T-helper 1 cell treated with Interleukin-12 subunit alpha and Interleukin-12 subunit beta and Interleukin-4 antibody, amounts not matched to agents 30 μg/mL and 1 μg/mL, for 36 hours (primary cell): ENCODE results near the gene PIP4K2C.
A peak's percentile ranks its signal among the peaks of the same experiment; 100 is the strongest.
"Not testable (repeated sequence)": the region's sequence is repeated elsewhere in the genome, so short reads cannot be mapped to it uniquely, and the experiment has no call there.

Source experiments
- H3K27ac Mint-ChIP-seq: one replicate; pipeline ENCODE4 v1.8.0; 2021; ENCODE audit warnings: mild to moderate bottlenecking, mixed read lengths
- H3K27me3 Mint-ChIP-seq: one replicate; pipeline ENCODE4 v1.8.0; 2021; ENCODE audit warnings: low read depth, mixed read lengths
- H3K36me3 Mint-ChIP-seq: one replicate; pipeline ENCODE4 v1.8.0; 2021; ENCODE audit warnings: low read depth, mixed read lengths
- H3K4me1 Mint-ChIP-seq: one replicate; pipeline ENCODE4 v1.8.0; 2021; ENCODE audit warnings: low read depth, mixed read lengths
- H3K4me3 Mint-ChIP-seq: one replicate; pipeline ENCODE4 v1.8.0; 2021; ENCODE audit warnings: mild to moderate bottlenecking, moderate library complexity, mixed read lengths
- H3K9me3 Mint-ChIP-seq: one replicate; pipeline ENCODE4 v1.8.0; 2021; ENCODE audit warnings: mixed read lengths

The PIP4K2C gene

DNA sequence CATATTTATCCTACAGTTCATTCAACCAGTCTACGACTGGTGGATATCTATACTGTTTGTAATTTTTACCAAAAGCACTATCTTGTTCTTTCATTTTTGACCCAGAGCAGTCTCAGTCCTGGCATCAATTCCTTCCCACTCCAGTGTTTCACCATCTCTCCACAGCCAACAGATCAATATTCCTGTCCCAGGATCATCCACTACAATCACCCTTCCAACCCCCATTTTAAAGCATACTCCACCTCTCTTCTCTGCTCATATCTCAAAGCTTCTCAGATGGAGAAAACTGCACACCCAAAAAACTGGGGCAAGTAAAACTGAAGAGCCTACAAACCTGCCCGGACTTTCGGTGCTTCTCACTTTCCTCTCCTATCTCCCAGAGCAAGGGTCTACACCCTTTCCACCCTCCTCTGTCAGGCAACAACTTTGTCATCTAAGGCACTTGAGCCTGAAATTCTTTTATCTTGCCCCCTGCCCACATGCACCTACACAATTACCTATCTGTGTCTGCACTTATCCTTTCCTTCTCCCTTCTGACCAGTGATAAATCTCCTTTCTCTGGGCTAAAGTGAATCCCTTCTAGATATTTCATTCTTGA, 4.1 kb upstream of the PIP4K2C start:
- Mint-ChIP-seq H3K27ac (no peak overlapping the region), H3K4me1 (peaks cover 15% of the 10 kb centered on the region), H3K9me3 (no peaks in the 10 kb centered on the region), H3K27me3 (peaks cover 5% of the 10 kb centered on the region), H3K4me3 (no peak overlapping the region), H3K36me3 (no peaks in the 10 kb centered on the region)

DNA sequence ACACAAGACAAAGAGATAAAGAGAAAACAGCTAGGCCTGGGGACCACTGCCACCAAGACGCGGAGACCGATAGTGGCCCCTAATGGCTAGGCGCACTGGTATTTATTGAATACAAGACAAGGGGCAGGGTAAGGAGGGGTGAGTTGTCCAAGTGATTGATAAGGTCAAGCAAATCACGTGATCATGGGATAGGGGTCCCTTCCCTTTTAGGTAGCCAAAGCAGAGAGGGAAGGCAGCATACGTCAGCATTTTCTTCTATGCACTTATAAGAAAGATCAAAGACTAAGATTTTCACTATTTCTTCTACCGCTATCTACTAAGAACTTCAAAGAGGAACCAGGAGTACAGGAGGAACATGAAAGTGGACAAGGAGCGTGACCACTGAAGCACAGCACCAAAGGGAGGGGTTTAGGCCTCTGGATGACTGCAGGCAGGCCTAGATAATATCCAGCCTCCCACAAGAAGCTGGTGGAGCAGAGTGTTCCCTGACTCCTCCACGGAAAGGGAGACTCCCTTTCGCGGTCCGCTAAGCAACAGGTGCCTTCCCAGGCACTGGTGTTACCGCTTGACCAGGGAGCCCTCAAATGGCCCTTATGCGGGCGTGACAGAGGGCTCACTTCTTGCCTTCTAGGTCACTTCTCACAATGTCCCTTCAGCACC, 1.9 kb upstream of the PIP4K2C start:
- H3K36me3 Mint-ChIP-seq, H3K27ac Mint-ChIP-seq, H3K27me3 Mint-ChIP-seq, H3K4me3 Mint-ChIP-seq, H3K9me3 Mint-ChIP-seq: not testable (repeated sequence)
- peaks cover 22% of the 10 kb centered on the region for H3K4me1 Mint-ChIP-seq

DNA sequence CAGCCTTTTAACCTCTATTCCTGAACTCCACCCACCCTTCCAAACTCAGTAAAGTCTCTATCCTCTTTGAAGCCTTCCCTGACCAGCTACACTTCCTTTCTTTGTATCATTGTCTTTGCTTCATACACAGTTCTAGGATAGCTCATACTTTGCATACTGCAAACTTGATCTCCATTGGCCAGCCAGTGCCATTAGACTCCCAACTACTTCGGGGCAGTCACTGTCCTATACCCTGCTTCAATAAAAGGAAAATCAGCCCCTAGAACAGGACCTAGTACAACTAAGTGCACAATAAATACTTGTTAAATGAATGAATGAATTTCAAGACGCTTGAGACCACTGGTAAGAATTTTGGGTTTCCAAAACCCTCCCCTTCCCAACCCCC, 521 bp upstream of the PIP4K2C start:
- H3K4me1 Mint-ChIP-seq, result peaks cover 22% of the 10 kb centered on the region
- H3K27me3 Mint-ChIP-seq, result no peaks in the 10 kb centered on the region
- H3K4me3 Mint-ChIP-seq, result peak overlapping the region; percentile 85
- H3K36me3 Mint-ChIP-seq, result no peaks in the 10 kb centered on the region
- H3K9me3 Mint-ChIP-seq, result no peaks in the 10 kb centered on the region
- peak overlapping the region; percentile 69 for H3K27ac Mint-ChIP-seq

DNA sequence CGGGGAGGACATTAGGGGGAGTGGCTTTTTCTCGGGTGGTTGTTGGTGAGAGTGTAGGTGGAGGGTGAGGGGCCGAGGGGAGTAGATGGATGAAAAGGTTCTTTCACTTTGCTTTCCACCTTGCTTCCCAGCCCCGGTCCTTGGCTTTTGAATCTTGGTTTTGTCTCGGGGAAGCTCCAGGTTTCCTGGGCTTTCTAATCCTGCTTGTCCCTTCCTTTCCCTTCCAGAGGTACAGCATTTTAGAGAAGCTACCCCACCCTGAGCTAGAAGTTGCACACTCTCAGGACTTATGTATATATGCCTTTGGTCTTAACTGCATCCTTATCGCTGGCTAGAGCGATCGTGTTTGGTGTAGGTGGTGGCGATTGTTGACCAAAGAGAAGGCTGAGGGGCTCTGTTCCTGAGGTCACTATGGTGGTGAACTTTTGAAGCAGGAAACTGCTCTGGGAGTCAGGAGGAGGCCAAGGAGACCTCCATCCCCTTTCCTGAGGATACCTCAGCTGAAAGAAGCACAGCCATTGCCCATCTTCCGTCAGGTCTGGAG, 862 bp downstream of the PIP4K2C start:
- Mint-ChIP-seq H3K4me1 (peaks cover 22% of the 10 kb centered on the region), H3K27me3 (no peaks in the 10 kb centered on the region), H3K27ac (peak overlapping the region; percentile 70), H3K4me3 (peak overlapping the region; percentile 85), H3K36me3 (peaks cover 8% of the 10 kb centered on the region), H3K9me3 (no peaks in the 10 kb centered on the region)

DNA sequence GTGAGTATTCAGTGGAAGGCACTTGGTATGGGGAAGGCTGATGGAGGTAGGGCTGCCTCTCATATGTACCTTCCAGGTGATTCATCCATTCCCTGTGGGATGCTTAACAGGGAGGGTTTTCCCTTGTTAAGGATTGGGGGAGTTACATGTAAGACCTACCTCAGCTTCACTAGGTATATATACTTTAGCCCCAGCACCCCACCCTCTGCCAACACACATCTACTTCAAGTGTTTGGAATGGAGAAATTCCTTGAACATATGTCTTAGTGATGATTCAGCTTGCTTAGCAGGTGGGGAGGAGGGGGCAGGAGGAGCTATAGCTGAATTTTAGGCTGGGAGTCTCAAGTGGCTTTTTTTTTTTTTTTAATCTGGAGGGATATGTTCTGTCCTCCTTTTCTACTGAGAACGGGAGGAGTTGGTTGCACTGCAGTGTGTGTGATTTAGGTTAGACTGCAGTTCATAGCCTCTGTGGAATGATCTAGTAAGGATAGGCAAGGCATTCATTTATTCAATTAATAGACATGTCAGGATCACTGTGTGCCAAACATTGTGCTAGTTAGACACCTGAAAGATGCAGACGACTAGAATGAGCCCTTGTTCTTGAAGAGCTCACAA, 1.7 kb downstream of the PIP4K2C start:
- H3K27ac Mint-ChIP-seq, result no peak overlapping the region
- H3K36me3 Mint-ChIP-seq, result peaks cover 14% of the 10 kb centered on the region
- H3K4me3 Mint-ChIP-seq, result peak overlapping the region; percentile 85
- no peaks in the 10 kb centered on the region for H3K27me3 Mint-ChIP-seq
- H3K9me3 Mint-ChIP-seq, result no peaks in the 10 kb centered on the region
- peaks cover 22% of the 10 kb centered on the region for H3K4me1 Mint-ChIP-seq

DNA sequence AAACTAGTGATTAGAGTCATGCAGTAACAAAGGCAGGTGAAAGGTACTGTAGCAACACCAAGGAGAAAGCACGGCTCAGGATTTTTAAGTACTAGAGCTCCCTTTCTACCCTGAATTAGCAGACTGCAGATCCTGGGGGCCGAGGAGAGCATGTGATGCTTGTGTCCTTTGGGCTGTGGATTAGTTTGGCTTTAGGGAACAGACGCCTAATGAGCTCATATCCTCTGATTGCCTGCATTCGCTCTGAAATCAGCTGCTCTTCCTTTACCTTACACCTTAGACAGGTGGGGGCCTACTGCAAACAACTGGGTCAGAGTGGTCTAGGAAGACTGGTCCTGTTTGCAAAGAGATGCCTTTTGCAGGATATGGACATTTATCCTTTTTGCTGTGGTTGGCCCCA, 2.2 kb downstream of the PIP4K2C start:
- H3K27me3 Mint-ChIP-seq, result no peaks in the 10 kb centered on the region
- H3K27ac Mint-ChIP-seq, result no peak overlapping the region
- no peak overlapping the region for H3K4me3 Mint-ChIP-seq
- H3K4me1 Mint-ChIP-seq, result peaks cover 22% of the 10 kb centered on the region
- no peaks in the 10 kb centered on the region for H3K9me3 Mint-ChIP-seq
- peaks cover 16% of the 10 kb centered on the region for H3K36me3 Mint-ChIP-seq

DNA sequence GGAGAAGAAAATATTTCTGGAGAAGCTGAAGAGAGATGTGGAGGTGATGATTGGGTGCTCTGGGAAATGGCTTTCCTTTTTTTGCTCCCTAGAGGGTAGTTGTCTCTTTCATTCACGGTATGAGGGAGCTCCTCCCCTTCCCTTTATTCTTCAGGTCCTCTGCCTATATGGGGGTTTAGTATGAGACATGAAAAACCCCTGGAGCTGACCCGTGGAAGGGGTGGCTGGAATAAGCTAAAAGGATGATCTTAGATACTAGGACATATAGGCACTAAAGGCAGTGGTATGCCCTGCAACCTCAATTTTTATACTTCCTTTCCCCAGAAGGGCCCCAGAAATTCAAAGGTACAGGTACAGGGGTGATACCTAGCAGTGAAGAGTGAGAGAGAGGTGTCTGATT, 9.4 kb downstream of the PIP4K2C start:
- H3K27me3 Mint-ChIP-seq, result no peaks in the 10 kb centered on the region
- no peaks in the 10 kb centered on the region for H3K9me3 Mint-ChIP-seq
- H3K4me1 Mint-ChIP-seq, result peaks cover 9% of the 10 kb centered on the region
- no peak overlapping the region for H3K27ac Mint-ChIP-seq
- H3K36me3 Mint-ChIP-seq, result peaks cover 52% of the 10 kb centered on the region
- no peak overlapping the region for H3K4me3 Mint-ChIP-seq

DNA sequence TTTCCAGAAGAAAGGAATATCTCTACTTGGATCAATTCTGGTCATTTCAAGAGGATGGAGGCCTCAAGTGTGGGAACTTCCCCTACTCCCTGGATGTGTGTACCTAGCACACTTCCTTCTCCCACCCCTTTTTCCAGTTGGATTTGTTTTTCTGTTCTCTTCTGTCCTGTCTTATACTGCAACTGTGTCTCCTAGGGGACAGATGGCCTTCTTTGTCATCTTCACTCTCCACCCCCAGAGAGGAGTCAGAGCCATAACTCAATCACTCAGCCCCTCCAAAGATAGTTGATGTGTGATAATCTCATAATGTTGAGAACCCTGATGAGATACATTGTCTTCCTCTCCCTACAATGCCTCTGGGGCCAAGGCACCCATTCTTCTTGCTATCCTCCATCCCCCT, 11.6 kb downstream of the PIP4K2C start:
- Mint-ChIP-seq H3K36me3 (peaks cover 42% of the 10 kb centered on the region), H3K4me3 (no peak overlapping the region), H3K27ac (no peak overlapping the region), H3K27me3 (peaks cover 4% of the 10 kb centered on the region), H3K4me1 (peaks cover 14% of the 10 kb centered on the region), H3K9me3 (no peaks in the 10 kb centered on the region)

DNA sequence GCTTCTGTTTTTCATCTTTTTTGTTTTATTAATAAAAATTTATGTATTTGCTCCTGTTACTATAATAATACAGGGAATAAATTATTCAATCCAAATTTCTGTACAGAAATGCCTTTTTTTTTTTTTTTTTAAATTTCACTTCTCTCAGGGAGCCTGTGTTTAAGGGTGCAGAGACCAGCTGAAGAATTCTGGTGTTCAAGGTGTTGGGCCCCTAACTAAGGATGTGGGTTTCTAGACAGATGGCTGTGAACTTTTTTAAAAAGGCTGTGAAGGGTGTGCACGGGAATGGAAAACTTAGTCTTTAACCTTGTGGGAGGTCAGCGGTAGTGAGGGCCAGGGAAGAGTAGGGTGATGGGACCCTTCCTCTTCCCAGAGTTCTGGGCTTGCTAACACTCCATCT, 12.3 kb downstream of the PIP4K2C start:
- Mint-ChIP-seq H3K4me1 (peaks cover 14% of the 10 kb centered on the region), H3K27me3 (peaks cover 4% of the 10 kb centered on the region), H3K36me3 (peaks cover 40% of the 10 kb centered on the region), H3K9me3 (no peaks in the 10 kb centered on the region), H3K4me3 (peak overlapping the region; percentile 84), H3K27ac (no peak overlapping the region)

DNA sequence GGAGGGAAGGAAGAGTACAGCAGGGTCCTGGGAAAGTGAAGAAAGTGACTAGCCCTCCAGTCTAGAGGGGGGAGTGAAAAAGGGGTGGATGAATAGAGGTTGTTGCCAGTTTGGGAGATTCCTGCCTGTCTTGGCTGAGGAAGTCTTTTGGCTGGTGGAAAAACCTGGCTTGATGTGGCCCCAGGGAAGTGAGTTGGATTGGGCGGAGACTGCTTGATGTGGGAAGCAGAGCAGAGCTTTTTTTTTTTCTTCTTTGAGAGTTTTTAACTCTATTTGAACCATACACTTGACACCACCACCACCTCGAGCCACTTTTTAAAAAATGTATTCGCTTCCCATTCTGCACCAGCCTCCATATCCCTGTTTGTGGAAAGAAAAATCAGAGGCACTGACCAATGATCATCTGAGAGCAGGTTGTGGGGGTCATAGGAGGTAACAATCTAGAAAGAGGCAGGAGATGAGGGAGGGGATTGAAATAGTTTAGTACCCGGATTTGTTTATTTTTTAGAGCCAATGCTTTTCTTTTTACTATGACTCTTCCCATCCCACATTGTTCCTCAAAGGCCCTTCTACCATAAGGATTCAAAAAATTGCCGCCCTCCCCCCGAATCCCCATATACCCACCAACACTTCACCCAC, 12.9 kb downstream of the PIP4K2C start:
- Mint-ChIP-seq H3K4me3 (peak overlapping the region; percentile 84), H3K27me3 (peaks cover 4% of the 10 kb centered on the region), H3K27ac (peak overlapping the region; percentile 89), H3K4me1 (peaks cover 14% of the 10 kb centered on the region), H3K36me3 (peaks cover 40% of the 10 kb centered on the region), H3K9me3 (no peaks in the 10 kb centered on the region)

DNA sequence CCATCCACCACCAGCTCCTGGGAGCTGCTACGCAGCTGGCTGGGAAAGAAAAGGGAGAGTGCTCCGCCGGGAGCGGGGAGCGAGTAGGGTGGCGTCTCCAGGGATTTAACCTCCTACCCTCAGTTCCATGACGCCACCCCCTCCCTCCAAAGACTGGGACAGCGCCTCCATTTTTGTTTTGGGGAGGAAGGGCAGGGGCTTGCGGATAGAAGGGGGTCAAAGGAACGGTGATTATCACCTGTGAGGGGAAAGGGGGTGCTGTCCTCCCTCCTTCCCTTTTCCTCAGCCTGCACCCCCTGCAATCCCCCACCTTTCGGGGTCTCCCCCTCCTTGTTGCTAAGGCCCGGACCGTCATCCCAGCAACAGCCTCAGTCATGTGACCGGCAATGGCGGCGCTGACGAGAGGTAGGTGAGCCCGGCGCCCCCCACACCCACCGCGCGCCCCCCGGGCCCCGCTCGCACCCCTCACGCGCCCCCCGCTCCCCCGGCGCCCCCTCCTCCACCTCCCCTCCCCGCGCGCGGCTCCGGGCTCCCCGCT, 13.5 kb downstream of the PIP4K2C start, which contains the start of gene DTX3:
DTX3 (plus strand) TSS at position 371 of the 538 bp plus-strand sequence. CDS start 1,694 bp downstream, outside the sequence.
- Mint-ChIP-seq H3K36me3 (peaks cover 35% of the 10 kb centered on the region), H3K4me3 (peak within 1 kb of the TSS; percentile 84), H3K27ac (peak within 1 kb of the TSS; percentile 89), H3K9me3 (no peaks in the 10 kb centered on the region), H3K4me1 (peaks cover 14% of the 10 kb centered on the region), H3K27me3 (peaks cover 4% of the 10 kb centered on the region)

DNA sequence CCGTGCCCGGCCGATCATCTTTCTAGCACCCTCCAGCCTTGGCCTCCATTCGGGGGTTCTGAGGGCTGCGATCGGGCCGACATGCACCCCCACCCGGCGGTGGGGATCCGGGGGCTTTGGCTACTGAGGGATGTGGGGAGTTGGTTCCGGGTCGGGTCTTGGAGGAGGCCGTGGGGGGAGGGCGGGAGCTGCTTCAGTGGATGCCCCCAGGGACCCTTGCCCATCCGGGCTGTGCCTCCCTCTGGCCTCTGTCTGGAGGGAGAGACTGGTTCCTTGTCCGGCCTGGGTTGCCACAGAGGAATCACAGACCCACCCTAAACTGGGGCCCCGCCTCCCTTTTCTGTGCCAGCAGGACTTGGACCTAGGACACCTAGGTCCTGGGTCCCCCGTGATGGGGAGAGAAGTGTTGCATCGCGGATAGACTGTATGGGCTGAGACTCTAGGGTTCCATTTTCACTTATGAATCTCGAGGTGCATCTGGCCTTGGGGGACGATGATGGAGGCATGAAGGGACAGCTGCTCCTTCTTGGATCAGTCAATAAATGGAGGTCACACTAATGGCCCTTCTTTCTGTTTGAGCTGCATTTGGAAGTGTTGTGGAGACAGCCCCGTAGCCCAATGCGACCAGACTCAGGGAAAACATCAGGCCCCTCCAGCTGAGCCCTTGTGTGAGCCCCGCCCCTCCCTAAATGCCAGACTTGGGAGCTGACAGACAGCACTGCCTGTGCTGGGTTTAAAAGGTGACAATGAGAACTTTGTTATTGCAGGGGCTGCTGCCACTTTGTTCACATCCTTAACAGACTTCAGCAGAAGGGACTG, 14.2 kb downstream of the PIP4K2C start:
- Mint-ChIP-seq H3K9me3 (no peaks in the 10 kb centered on the region), H3K36me3 (peaks cover 32% of the 10 kb centered on the region), H3K4me1 (peaks cover 14% of the 10 kb centered on the region), H3K27me3 (peaks cover 4% of the 10 kb centered on the region), H3K4me3 (peak overlapping the region; percentile 80), H3K27ac (peak overlapping the region; percentile 72)

DNA sequence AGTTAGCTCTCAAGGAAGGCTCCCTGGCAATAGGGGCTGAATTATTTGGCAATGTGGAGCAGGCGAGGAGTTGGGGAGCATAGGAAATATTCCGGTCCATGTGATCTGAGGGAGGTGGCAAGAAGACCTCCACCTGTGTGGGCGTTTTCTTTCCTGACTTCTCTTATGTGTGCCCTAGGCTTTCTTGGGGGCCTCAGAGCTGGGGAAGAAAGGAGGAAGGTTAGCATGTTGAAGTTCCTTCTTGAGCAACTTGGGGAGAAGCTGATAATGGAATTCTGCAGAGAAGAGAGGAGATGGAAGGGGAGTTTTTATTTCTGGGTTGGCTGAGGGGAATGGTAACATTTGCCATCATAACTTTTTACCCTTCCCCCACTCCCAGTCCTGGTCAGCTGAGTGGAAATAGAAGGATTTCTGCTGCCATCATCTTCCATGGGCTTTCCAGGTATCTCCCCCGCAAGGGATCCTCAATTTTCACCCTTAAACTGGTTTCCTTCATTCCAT, 14.9 kb downstream of the PIP4K2C start:
- Mint-ChIP-seq H3K9me3 (no peaks in the 10 kb centered on the region), H3K4me1 (peaks cover 16% of the 10 kb centered on the region), H3K27ac (no peak overlapping the region), H3K36me3 (peaks cover 26% of the 10 kb centered on the region), H3K4me3 (peak overlapping the region; percentile 80), H3K27me3 (peaks cover 11% of the 10 kb centered on the region)
